Esophagus muscularis mucosa (tissue), 4 donors: ENCODE measurements around the gene FOXN1. TPM values are rescaled to one million over a fixed set of nuclear protein-coding genes. Genes with fewer than 3 reads are reported as not detected.

Experiments used
- DNase-seq: peaks from one replicate; pipeline ENCODE4 v3.0.0-alpha.2; 2017; ENCODE audit errors: extremely low spot score
- H3K27ac ChIP-seq, 4 donors: fragments of 200-600 bp; sonication (generic); replicated peaks in 1 of 4; 1 replicate in 3 of 4; 2 replicates in 1 of 4; pipeline ENCODE4 v1.5.1; 2016 to 2019; ENCODE audit warnings: mild to moderate bottlenecking in 1 of 4
- H3K27me3 ChIP-seq, 4 donors: fragments of 200-600 bp; sonication (generic); one replicate each; pipeline versions ENCODE4 v1.5.1 to v1.6.0; 2016 to 2019
- H3K36me3 ChIP-seq, 4 donors: fragments of 200-600 bp; sonication (generic); one replicate each; pipeline ENCODE4 v1.5.1; 2016 to 2019
- H3K4me1 ChIP-seq, 4 donors: fragments of 200-600 bp; sonication (generic); one replicate each; pipeline ENCODE4 v1.5.1; 2016 to 2019
- H3K4me3 ChIP-seq, 4 donors: fragments of 200-600 bp; sonication (generic); 1 replicate in 2 of 4; 2 replicates in 2 of 4; pipeline ENCODE4 v1.5.1; 2016 to 2019; ENCODE audit warnings: mild to moderate bottlenecking in 4 of 4, moderate library complexity in 1 of 4
- H3K9me3 ChIP-seq, 4 donors: fragments of 200-600 bp; sonication (generic); 1 replicate in 3 of 4; 2 replicates in 1 of 4; pipeline ENCODE4 v1.5.1; 2016 to 2019
- CTCF ChIP-seq, 3 experiments: fragments of 200-600 bp in 2 of 3; fragments of 450-650 bp in 1 of 3; sonication (generic) in 2 of 3; IDR thresholded peaks; one replicate each; pipeline ENCODE4 v1.5.1; 2017 to 2019; ENCODE audit warnings: antibody characterized with exemption in 3 of 3, mild to moderate bottlenecking in 2 of 3, moderate library complexity in 1 of 3
- EP300 ChIP-seq: sonication (generic); formaldehyde crosslinking; IDR thresholded peaks from one replicate; pipeline ENCODE4 v1.6.1; 2017; ENCODE audit warnings: antibody characterized with exemption
- POLR2A ChIP-seq: fragments of 450-650 bp; IDR thresholded peaks from one replicate; pipeline ENCODE4 v1.6.1; 2017; ENCODE audit warnings: antibody characterized with exemption, moderate library complexity, mild to moderate bottlenecking, low read depth
- POLR2AphosphoS5 ChIP-seq, 2 donors: sonication (generic); formaldehyde crosslinking; IDR thresholded peaks; one replicate each; pipeline ENCODE4 v1.6.1; 2017; ENCODE audit warnings: antibody characterized with exemption in 2 of 2
- WGBS: methylation state at CpG from one replicate; pipeline ENCODE4 v1.1.5; 2018; 5-methylcytosine and 5-hydroxymethylcytosine counted together
- intact Hi-C: fragments of 100-400 bp; cut with DNase I; formaldehyde crosslinking; loops from one replicate; pipeline ENCODE4 v1.15.1; 2023
- total RNA-seq, 4 donors: library from RNA; depleted of rRNA; stranded (reverse); fragments of >200 nt; gene quantifications; one replicate each; pipeline versions ENCODE4 v1.1.0 to v1.2.1, GENCODE V29; 2016

Gene FOXN1
- total RNA-seq, 4 donors from 2014 or later = not detected

GRCh38 chr17:28527181-28527681, 21.1 kb downstream of the FOXN1 start:
- intact Hi-C loops = no loop called here
- TF ChIP-seq CTCF (IDR thresholded peaks at IDR 0.05) (no peak), POLR2A (no peak), POLR2AphosphoS5 (IDR thresholded peaks at IDR 0.05) (no peak), EP300 (no peak)
- 100% methylated on average over 2 of the region's 2 CpGs for WGBS
- H3K27me3 ChIP-seq = peaks cover 0 to 18% (median 0%) of the 10 kb centered on the region in 4 donors
- H3K36me3 ChIP-seq = no peaks in the 10 kb centered on the region
- no peak overlapping the region for H3K27ac ChIP-seq
- H3K4me3 ChIP-seq = no peak overlapping the region
- peaks cover 0 to 7% (median 7%) of the 10 kb centered on the region in 4 donors for H3K4me1 ChIP-seq
- no peaks in the 10 kb centered on the region for H3K9me3 ChIP-seq
- no peak for DNase-seq

GRCh38 chr17:28527859-28528258, 21.7 kb downstream of the FOXN1 start:
- DNase-seq = no peak
- no peak for TF ChIP-seq POLR2AphosphoS5 (IDR thresholded peaks at IDR 0.05)
- no peak for TF ChIP-seq POLR2A
- TF ChIP-seq EP300 = no peak
- no peak for TF ChIP-seq CTCF (IDR thresholded peaks at IDR 0.05)
- Histone ChIP-seq H3K27ac (no peak overlapping the region), H3K4me3 (no peak overlapping the region), H3K9me3 (no peaks in the 10 kb centered on the region), H3K36me3 (no peaks in the 10 kb centered on the region), H3K27me3 (peaks cover 0 to 24% (median 0%) of the 10 kb centered on the region in 4 donors), H3K4me1 (peaks cover 0 to 7% (median 7%) of the 10 kb centered on the region in 4 donors)
- whole genome bisulfite sequencing = 90% methylated on average over 2 of the region's 2 CpGs
- intact Hi-C loops = no loop called here

GRCh38 chr17:28528327-28529012, 22.3 kb downstream of the FOXN1 start:
- intact Hi-C loops = no loop called here
- peaks cover 0 to 28% (median 0%) of the 10 kb centered on the region in 4 donors for H3K27me3 ChIP-seq
- DNase-seq = no peak

DNA sequence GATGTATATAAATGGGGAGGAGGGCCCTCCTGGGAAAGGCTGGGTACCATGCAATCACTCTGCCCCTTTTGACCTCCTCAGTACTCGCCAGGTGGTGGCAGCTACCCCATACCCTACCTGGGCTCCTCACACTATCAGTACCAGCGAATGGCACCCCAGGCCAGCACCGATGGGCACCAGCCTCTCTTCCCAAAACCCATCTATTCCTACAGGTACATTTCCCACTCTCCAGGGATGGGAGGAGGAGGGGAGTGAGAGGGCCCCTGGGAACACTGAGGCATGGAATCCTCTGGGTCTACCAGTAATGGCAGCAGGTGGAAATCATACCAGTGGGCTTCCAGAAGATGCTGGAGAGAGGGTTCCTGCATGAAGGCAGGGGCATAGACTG, 22.9 kb downstream of the FOXN1 start:
- Histone ChIP-seq H3K27ac (no peak overlapping the region), H3K27me3 (peaks cover 0 to 28% (median 0%) of the 10 kb centered on the region in 4 donors), H3K4me3 (no peak overlapping the region), H3K4me1 (peaks cover 0 to 7% (median 7%) of the 10 kb centered on the region in 4 donors), H3K36me3 (no peaks in the 10 kb centered on the region), H3K9me3 (no peaks in the 10 kb centered on the region)
- intact Hi-C loops = no loop called here
- 76% methylated on average over 3 of the region's 3 CpGs for WGBS
- DNase-seq = no peak
- TF ChIP-seq POLR2A (no peak), EP300 (no peak), CTCF (IDR thresholded peaks at IDR 0.05) (no peak), POLR2AphosphoS5 (IDR thresholded peaks at IDR 0.05) (no peak)

More at GRCh38 chr17:28528327-28529012, 22.3 kb downstream of the FOXN1 start:
- no peak overlapping the region for H3K4me3 ChIP-seq
- TF ChIP-seq CTCF (IDR thresholded peaks at IDR 0.05) (no peak), EP300 (no peak), POLR2A (no peak), POLR2AphosphoS5 (IDR thresholded peaks at IDR 0.05) (no peak)
- peaks cover 0 to 7% (median 7%) of the 10 kb centered on the region in 4 donors for H3K4me1 ChIP-seq
- no peak overlapping the region for H3K27ac ChIP-seq
- 86% methylated on average over 6 of the region's 9 CpGs for WGBS
- no peaks in the 10 kb centered on the region for H3K9me3 ChIP-seq
- no peaks in the 10 kb centered on the region for H3K36me3 ChIP-seq
